ENCODE data around the gene RPL21. TPM values are rescaled to one million over a fixed set of nuclear protein-coding genes. Genes with fewer than 3 reads are reported as not detected.

Gene RPL21
- total RNA-seq, 3 donors from 2014 or later (not counting 1 experiment from before 2014, with no cell fraction given) = 969 to 1,229 (median 1,130) TPM

- Histone ChIP-seq H3K9me3 (ENCODE audit: control insufficient read depth, insufficient read depth, low read length) (no peaks in the 10 kb centered on the region), H3K4me1 (ENCODE audit: control insufficient read depth, insufficient read depth, low read length) (peaks cover 7% of the 10 kb centered on the region), H3K27me3 (ENCODE audit: control insufficient read depth, insufficient read depth, low read length) (no peaks in the 10 kb centered on the region), H3K36me3 (ENCODE audit: control insufficient read depth, insufficient read depth, low read length) (peaks cover 58% of the 10 kb centered on the region), H3K4me3 (ENCODE audit: low read length) (no peak overlapping the region), H3K27ac (ENCODE audit: low read length) (no peak overlapping the region)
- TF ChIP-seq CTCF (IDR thresholded peaks at IDR 0.05) = no peak
- Mint-ChIP-seq H3K27me3 (ENCODE audit: low read depth in 2 of 2) (no peaks in the 10 kb centered on the region), H3K9me3 (no peaks in the 10 kb centered on the region), H3K4me1 (peaks cover 39 to 47% of the 10 kb centered on the region in 2 donors), H3K4me3 (no peak overlapping the region), H3K27ac (peak overlapping the region in 1 of 2 donors; percentile 9), H3K36me3 (peaks cover 10% of the 10 kb centered on the region)
- intact Hi-C loops (cut with micrococcal nuclease) = no loop called here
- WGBS (ENCODE audit: insufficient coverage) = 94% methylated on average over 3 of the region's 3 CpGs
- ATAC-seq (no peak), DNase-seq (no peak)
Measured at GRCh38 chr13:27257233-27257568, 5.8 kb downstream of the RPL21 start.

GRCh38 chr13:27257648-27258253 lies 6.4 kb downstream of the RPL21 start:
- Mint-ChIP-seq H3K9me3 (no peaks in the 10 kb centered on the region), H3K27me3 (ENCODE audit: low read depth in 2 of 2) (no peaks in the 10 kb centered on the region), H3K4me1 (peaks cover 36 to 42% of the 10 kb centered on the region in 2 donors), H3K27ac (peak overlapping the region in 1 of 2 donors; percentile 49), H3K36me3 (peaks cover 10% of the 10 kb centered on the region), H3K4me3 (no peak overlapping the region)
- peaks cover 58% of the 10 kb centered on the region for H3K36me3 ChIP-seq (ENCODE audit: control insufficient read depth, insufficient read depth, low read length)
- H3K27me3 ChIP-seq (ENCODE audit: control insufficient read depth, insufficient read depth, low read length) = no peaks in the 10 kb centered on the region
- H3K9me3 ChIP-seq (ENCODE audit: control insufficient read depth, insufficient read depth, low read length) = no peaks in the 10 kb centered on the region
- no peak overlapping the region for H3K4me3 ChIP-seq (ENCODE audit: low read length)
- H3K27ac ChIP-seq (ENCODE audit: low read length) = no peak overlapping the region
- intact Hi-C loops (cut with micrococcal nuclease) = no loop called here
- TF ChIP-seq CTCF (IDR thresholded peaks at IDR 0.05) = no peak
- 94% methylated on average over 11 of the region's 11 CpGs for WGBS (ENCODE audit: insufficient coverage)
- ATAC-seq (no peak), DNase-seq (no peak)
- peaks cover 7% of the 10 kb centered on the region for H3K4me1 ChIP-seq (ENCODE audit: control insufficient read depth, insufficient read depth, low read length)

GRCh38 chr13:27258637-27259386 lies 7.5 kb downstream of the RPL21 start:
- H3K4me1 ChIP-seq (ENCODE audit: control insufficient read depth, insufficient read depth, low read length) = peaks cover 4% of the 10 kb centered on the region
- Mint-ChIP-seq H3K27ac (peak overlapping the region; percentile 49 to 70), H3K27me3 (ENCODE audit: low read depth in 2 of 2) (no peaks in the 10 kb centered on the region), H3K4me1 (peaks cover 28 to 31% of the 10 kb centered on the region in 2 donors), H3K9me3 (no peaks in the 10 kb centered on the region), H3K36me3 (peaks cover 10% of the 10 kb centered on the region), H3K4me3 (no peak overlapping the region)
- peaks cover 58% of the 10 kb centered on the region for H3K36me3 ChIP-seq (ENCODE audit: control insufficient read depth, insufficient read depth, low read length)
- no peak for TF ChIP-seq CTCF (IDR thresholded peaks at IDR 0.05)
- no peaks in the 10 kb centered on the region for H3K27me3 ChIP-seq (ENCODE audit: control insufficient read depth, insufficient read depth, low read length)
- peak overlapping the region; percentile 24 for H3K27ac ChIP-seq (ENCODE audit: low read length)
- intact Hi-C loops (cut with micrococcal nuclease) = no loop called here
- no peak overlapping the region for H3K4me3 ChIP-seq (ENCODE audit: low read length)
- no peaks in the 10 kb centered on the region for H3K9me3 ChIP-seq (ENCODE audit: control insufficient read depth, insufficient read depth, low read length)
- 92% methylated on average over 5 of the region's 5 CpGs for WGBS (ENCODE audit: insufficient coverage)
- ATAC-seq = no peak
- no peak for DNase-seq

Data from natural killer cell (primary cell).